ENCODE results near the gene ARHGAP10.
"Not testable (repeated sequence)": the region's sequence is repeated elsewhere in the genome, so short reads cannot be mapped to it uniquely, and the experiment has no call there.

ARHGAP10 gene

GRCh38 chr4:148074462-148074861 lies 342.6 kb downstream of the ARHGAP10 start:
- no peak for DNase-seq

DNA sequence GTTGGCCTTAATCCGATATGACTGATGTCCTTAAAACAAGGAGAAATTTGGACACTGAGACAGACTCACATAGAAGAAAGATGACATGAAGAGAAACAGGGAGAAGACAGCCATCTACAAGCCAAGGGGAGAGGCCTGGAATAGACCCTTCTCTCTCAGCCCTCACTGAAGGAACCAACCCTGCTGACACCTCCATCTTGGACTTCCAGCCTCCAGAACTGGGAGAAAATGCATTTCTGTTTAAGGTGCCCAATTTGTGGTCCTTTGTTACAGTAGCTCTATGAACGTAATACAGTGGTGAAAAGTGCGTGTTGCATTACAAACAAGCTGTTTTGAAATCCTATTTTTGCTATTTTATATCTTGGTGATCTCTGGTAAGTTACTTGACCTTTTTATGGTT lies 343.6 kb downstream of the ARHGAP10 start:
- DNase-seq, result no peak

GRCh38 chr4:148076964-148077363 lies 345.1 kb downstream of the ARHGAP10 start:
- DNase-seq, result no peak

DNA sequence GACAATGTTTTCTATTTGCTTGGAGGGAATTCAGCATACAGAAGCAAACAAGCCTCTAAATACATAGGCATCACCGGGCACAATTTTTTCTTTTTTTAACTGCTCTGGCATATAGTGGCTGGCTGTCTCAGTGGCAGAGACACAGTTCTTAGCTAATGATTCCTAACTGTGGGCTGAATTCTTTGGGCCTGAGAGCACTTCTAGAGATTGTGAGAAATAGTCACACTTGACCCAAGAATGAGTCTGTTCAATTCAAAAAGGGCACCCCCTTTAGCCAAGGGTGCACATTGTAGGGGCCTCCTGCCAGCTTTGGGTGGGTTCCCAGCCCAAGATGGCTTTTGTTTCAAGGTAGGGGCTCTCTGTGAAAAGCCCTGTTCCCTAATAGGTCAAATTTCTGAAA lies 345.7 kb downstream of the ARHGAP10 start:
- no peak for DNase-seq

DNA sequence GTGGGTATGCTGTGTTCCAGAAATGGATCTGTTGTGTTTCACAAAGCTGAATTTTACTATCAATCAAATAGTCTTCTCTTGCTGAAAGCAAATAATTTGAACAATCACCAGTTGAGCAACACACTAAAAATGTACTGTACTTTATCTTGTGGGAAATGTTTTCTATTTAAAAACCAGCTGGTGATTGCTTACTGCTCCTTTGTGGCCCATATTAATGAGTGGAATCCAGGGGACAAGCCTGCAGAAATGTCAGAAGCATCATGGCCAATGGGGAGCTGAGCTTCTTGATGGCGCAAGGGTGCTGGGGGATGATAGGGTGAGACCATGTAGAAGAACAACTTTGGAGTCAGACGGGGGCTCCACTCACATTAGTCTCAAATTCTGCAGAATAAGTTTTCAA lies 346.2 kb downstream of the ARHGAP10 start:
- no peak for DNase-seq

DNA sequence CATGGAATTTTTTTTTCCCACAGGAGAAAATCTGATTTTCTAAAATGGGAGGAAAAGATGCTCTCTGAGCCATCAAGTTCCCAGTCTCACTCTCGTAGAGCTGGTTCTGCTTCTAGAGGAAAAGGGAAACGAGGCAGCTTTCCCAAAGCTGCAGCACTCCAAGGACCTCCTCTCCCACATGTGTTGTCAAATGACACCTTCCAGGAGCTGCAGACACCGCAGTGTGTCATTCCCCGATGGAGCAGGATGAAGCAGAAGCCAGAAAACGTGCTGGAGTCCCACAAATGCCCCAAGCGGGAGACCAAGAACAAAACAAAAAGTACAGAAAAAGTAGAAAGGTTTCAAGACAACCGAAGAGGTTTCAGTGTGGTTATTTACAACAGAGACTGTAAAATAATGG lies 348.1 kb downstream of the ARHGAP10 start:
- DNase-seq, result no peak

- no peak for DNase-seq
These were observed 349.4 kb downstream of the ARHGAP10 start for GRCh38 chr4:148081267-148081666.

GRCh38 chr4:148081745-148082144 lies 349.9 kb downstream of the ARHGAP10 start:
- DNase-seq, result no peak

DNA sequence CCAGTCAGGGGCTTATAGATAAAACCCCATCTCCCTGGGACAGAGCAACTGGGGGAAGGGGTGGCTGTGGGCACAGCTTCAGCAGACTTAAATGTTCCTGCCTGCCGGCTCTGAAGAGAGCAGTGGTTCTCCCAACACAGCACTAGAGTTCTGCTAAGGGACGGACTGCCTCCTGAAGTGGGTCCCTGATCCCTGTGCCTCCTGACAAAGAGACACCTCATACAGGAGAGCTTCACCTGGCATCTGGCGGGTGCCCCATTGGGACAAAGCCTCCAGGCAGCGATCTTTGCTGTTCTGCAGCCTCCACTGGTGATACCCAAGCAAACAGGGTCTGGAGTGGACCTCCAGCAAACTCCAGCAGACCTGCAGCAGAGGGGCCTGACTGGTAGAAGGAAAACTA lies 351.2 kb downstream of the ARHGAP10 start:
- not testable (repeated sequence) for DNase-seq

GRCh38 chr4:148089624-148090023 lies 357.7 kb downstream of the ARHGAP10 start:
- no peak for DNase-seq

- no peak for DNase-seq
These were observed 358.1 kb downstream of the ARHGAP10 start for GRCh38 chr4:148090029-148090428.

- no peak for DNase-seq
These were observed 358.9 kb downstream of the ARHGAP10 start for GRCh38 chr4:148090503-148091476.

- DNase-seq, result no peak
These were observed 360.0 kb downstream of the ARHGAP10 start for GRCh38 chr4:148091896-148092295.

GRCh38 chr4:148092316-148093014 lies 360.6 kb downstream of the ARHGAP10 start:
- no peak for DNase-seq

DNA sequence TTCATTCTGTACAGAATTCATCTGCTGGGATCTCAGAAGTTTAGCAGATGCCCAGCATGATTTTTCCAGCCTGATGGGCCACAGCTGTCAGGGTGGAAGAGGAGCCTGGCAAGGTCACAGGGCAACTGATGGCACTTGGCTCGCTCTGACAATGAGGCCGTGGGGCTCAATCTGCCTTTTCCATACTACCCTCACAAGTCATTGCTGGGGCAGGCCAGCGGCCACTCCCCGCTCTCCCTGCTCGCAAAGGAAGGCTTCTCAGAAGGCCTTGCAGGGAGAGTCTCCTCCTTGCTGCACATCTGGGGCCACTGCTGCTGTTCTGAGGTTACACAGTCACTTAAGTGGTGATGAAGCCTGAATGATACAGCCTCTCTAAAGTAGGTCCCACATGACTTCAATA lies 361.2 kb downstream of the ARHGAP10 start:
- no peak for DNase-seq

GRCh38 chr4:148094149-148094548 lies 362.3 kb downstream of the ARHGAP10 start:
- no peak for DNase-seq

- DNase-seq, result no peak
These were observed 363.5 kb downstream of the ARHGAP10 start for GRCh38 chr4:148095346-148095923.

DNA sequence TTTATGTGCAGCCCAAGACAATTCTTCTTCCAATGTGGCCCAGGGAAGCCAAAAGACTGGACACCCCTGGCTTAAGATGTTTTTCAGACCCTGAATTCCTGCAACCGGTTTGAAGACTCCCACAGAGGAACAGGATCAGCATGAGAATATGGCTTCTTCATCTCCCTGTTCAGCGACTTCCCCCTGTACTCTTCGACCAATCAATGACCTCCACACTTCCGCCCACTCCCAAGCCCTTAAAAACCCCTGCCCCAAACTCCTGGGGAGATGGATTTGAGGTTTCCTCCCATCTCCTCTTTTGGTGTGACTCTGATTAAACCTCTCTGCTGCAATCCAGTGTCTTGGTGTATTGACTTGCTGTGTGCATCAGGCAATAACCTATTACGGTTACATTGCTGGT lies 365.9 kb downstream of the ARHGAP10 start:
- no peak for DNase-seq

- DNase-seq, result no peak
These were observed 369.3 kb downstream of the ARHGAP10 start for GRCh38 chr4:148101235-148101634.

GRCh38 chr4:148101790-148102189 lies 369.9 kb downstream of the ARHGAP10 start:
- no peak for DNase-seq

- no peak for DNase-seq
These were observed 371.9 kb downstream of the ARHGAP10 start for GRCh38 chr4:148103597-148104355.

DNA sequence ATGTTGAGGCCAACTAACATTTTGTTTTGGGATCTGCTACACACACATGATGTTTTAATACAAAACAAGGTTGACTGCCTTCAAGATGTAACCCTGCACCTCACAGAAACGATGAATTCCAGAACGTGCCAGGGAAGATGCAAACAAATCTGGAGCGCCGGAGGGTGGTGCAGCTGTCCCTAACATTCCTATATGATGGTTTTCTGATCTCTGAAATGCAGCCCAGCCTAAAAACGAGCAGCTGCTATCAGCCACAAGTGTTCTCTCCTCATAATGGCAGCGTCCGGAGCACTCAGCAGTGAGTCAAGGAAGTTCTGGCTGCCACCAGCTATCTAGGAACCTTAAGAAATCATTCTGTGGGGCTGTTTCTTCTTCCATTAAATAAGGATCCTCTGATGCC lies 376.9 kb downstream of the ARHGAP10 start:
- DNase-seq, result no peak

GRCh38 chr4:148109216-148109615 lies 377.3 kb downstream of the ARHGAP10 start:
- DNase-seq, result no peak

All from NCI-H510A (cell line).